ENCODE results near the gene FAAH2. TPM values are rescaled to one million over a fixed set of nuclear protein-coding genes. Genes with fewer than 3 reads are reported as not detected.

FAAH2 gene
- total RNA-seq, 2 donors from 2014 or later, result 4.2 to 8.9 TPM

DNA sequence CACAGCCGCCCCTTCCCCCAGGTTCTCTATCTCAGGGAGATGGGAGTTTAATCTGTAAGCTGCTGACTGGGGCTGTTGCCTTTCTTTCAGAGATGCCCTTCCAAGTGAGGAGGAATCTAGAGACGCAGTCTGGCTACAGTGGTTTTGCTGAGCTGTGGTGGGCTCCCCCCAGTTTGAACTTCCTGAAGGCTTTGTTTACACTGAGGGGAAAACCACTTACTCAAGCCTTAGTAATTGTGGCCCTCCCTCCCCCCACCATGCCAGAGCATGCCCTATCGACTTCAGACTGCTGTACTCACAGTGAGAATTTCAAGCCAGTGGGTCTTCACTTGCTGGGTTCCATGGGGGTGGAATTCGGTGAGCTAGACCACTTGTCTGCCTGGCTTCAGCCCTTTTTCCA lies 131.3 kb downstream of the FAAH2 start:
- Histone ChIP-seq H3K9ac (ENCODE audit: extremely low read depth, low read length, poor library complexity, severe bottlenecking) (no peak overlapping the region), H3K27me3 (ENCODE audit: control insufficient read depth, insufficient read depth, low read length, poor library complexity, severe bottlenecking) (no peaks in the 10 kb centered on the region), H3K27ac (ENCODE audit: low read depth, low read length) (no peak overlapping the region), H3K4me3 (ENCODE audit: low read length) (no peak overlapping the region), H3K36me3 (ENCODE audit: control insufficient read depth, insufficient read depth, low read length) (no peaks in the 10 kb centered on the region), H3K9me3 (ENCODE audit: control insufficient read depth, low read length) (no peaks in the 10 kb centered on the region), H3K4me1 (ENCODE audit: control insufficient read depth, insufficient read depth, low read length) (no peaks in the 10 kb centered on the region)
- no peaks in the 10 kb centered on the region for H3K27me3 Mint-ChIP-seq (ENCODE audit: insufficient read depth)
- peaks cover 6% of the 10 kb centered on the region for H3K36me3 Mint-ChIP-seq (ENCODE audit: low read depth)
- TF ChIP-seq CTCF (conservative IDR thresholded peaks at IDR 0.05), result no peak
- no peak overlapping the region for H3K27ac Mint-ChIP-seq
- DNase-seq, result no peak
- 67% methylated on average over 4 of the region's 4 CpGs; no CpG with 5 or more reads in 1 of the 2 experiments for WGBS, 2 experiments (ENCODE audit: insufficient coverage in 1 of 2, insufficient read length in 1 of 2)
- no peak overlapping the region for H3K4me3 Mint-ChIP-seq
- peaks cover 2% of the 10 kb centered on the region for H3K4me1 Mint-ChIP-seq
- peaks cover 75% of the 10 kb centered on the region for H3K9me3 Mint-ChIP-seq

GRCh38 chrX:57422289-57422688 lies 135.8 kb downstream of the FAAH2 start:
- H3K9ac ChIP-seq (ENCODE audit: extremely low read depth, low read length, poor library complexity, severe bottlenecking), result no peak overlapping the region
- no peaks in the 10 kb centered on the region for H3K36me3 ChIP-seq (ENCODE audit: control insufficient read depth, insufficient read depth, low read length)
- no peak overlapping the region for H3K4me3 ChIP-seq (ENCODE audit: low read length)
- H3K4me1 ChIP-seq (ENCODE audit: control insufficient read depth, insufficient read depth, low read length), result no peaks in the 10 kb centered on the region
- H3K27ac Mint-ChIP-seq, result no peak overlapping the region
- no peaks in the 10 kb centered on the region for H3K27me3 ChIP-seq (ENCODE audit: control insufficient read depth, insufficient read depth, low read length, poor library complexity, severe bottlenecking)
- H3K9me3 ChIP-seq (ENCODE audit: control insufficient read depth, low read length), result no peaks in the 10 kb centered on the region
- H3K27ac ChIP-seq (ENCODE audit: low read depth, low read length), result no peak overlapping the region
- H3K9me3 Mint-ChIP-seq, result peaks cover 60% of the 10 kb centered on the region
- WGBS, 2 experiments (ENCODE audit: insufficient coverage in 1 of 2, insufficient read length in 1 of 2), result 85 to 92% methylated on average over 2 of the region's 2 CpGs
- peaks cover 2% of the 10 kb centered on the region for H3K36me3 Mint-ChIP-seq (ENCODE audit: low read depth)
- H3K27me3 Mint-ChIP-seq (ENCODE audit: insufficient read depth), result no peaks in the 10 kb centered on the region
- no peak for DNase-seq
- H3K4me1 Mint-ChIP-seq, result peaks cover 5% of the 10 kb centered on the region
- TF ChIP-seq CTCF (conservative IDR thresholded peaks at IDR 0.05), result no peak
- no peak overlapping the region for H3K4me3 Mint-ChIP-seq

- H3K4me1 ChIP-seq (ENCODE audit: control insufficient read depth, insufficient read depth, low read length), result no peaks in the 10 kb centered on the region
- H3K9ac ChIP-seq (ENCODE audit: extremely low read depth, low read length, poor library complexity, severe bottlenecking), result no peak overlapping the region
- H3K4me3 Mint-ChIP-seq, result no peak overlapping the region
- H3K27me3 Mint-ChIP-seq (ENCODE audit: insufficient read depth), result no peaks in the 10 kb centered on the region
- no peak overlapping the region for H3K4me3 ChIP-seq (ENCODE audit: low read length)
- H3K27ac Mint-ChIP-seq, result no peak overlapping the region
- peaks cover 2% of the 10 kb centered on the region for H3K36me3 Mint-ChIP-seq (ENCODE audit: low read depth)
- TF ChIP-seq CTCF (conservative IDR thresholded peaks at IDR 0.05), result no peak
- no peaks in the 10 kb centered on the region for H3K27me3 ChIP-seq (ENCODE audit: control insufficient read depth, insufficient read depth, low read length, poor library complexity, severe bottlenecking)
- WGBS, 2 experiments (ENCODE audit: insufficient coverage in 1 of 2, insufficient read length in 1 of 2), result no CpG with 5 or more reads among the region's 2 CpGs
- H3K36me3 ChIP-seq (ENCODE audit: control insufficient read depth, insufficient read depth, low read length), result no peaks in the 10 kb centered on the region
- DNase-seq, result no peak
- H3K9me3 ChIP-seq (ENCODE audit: control insufficient read depth, low read length), result no peaks in the 10 kb centered on the region
- H3K4me1 Mint-ChIP-seq, result peaks cover 5% of the 10 kb centered on the region
- no peak overlapping the region for H3K27ac ChIP-seq (ENCODE audit: low read depth, low read length)
- peaks cover 60% of the 10 kb centered on the region for H3K9me3 Mint-ChIP-seq
Measured at GRCh38 chrX:57422790-57423189, 136.3 kb downstream of the FAAH2 start.

Data from endodermal cell (in vitro differentiated cells).